Amygdala (tissue), 56 donors: Measurements from ENCODE around the gene BCL11A.
"Not testable (repeated sequence)": the region's sequence is repeated elsewhere in the genome, so short reads cannot be mapped to it uniquely, and the experiment has no call there.

Experiments
- DNase-seq, 56 donors: peaks; one replicate each; lab custom pipeline; 2025; lab: John Stamatoyannopoulos, UW

Gene BCL11A

DNA sequence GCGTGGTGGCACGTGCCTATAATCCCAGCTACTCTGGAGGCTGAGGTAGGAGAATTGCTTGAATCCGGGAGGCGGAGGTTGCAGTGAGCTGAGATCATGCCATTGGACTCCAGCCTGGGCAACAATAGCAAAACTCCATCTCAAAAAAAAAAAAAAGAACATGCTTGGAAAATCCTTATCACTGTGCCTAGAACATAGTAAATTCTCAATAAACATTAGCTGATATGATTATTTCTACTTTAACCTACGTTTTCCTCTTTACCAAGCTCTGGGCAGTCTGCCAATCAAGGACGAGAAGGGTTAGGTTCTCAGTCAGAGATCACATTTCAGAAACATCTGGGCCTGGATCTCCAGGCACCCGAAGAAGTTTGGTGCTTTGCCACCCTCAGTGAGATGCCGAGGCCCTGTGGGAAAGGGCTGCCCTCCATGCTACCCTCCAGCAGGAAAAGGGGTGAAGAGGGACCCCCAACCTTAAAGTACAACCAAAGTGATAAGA lies 107.7 kb downstream of the BCL11A start:
- no peak for DNase-seq

- no peak for DNase-seq
Observed at GRCh38 chr2:60442608-60443007, 110.8 kb downstream of the BCL11A start.

DNA sequence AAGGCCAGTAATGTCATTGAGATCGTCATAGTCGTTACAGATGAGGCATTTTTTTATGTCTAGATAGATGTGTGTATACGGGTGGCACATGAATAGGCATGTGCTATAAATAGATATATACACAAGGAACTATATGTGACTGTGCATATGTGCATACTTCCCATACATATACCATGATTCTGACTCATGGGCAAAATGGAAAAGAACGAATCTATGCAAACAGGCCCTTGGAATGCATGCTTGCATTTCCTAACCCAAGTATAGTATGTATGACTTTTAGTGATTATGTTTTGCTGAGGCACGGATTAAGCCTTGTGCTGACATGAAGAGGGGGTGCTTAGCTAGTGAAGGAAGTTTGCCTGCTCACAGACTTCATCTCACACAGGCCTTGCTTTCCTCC lies 111.7 kb downstream of the BCL11A start:
- no peak for DNase-seq

GRCh38 chr2:60440767-60441163 lies 112.7 kb downstream of the BCL11A start:
- DNase-seq = no peak

- no peak for DNase-seq
Observed at GRCh38 chr2:60440079-60440766, 113.2 kb downstream of the BCL11A start.

GRCh38 chr2:60439219-60439974 lies 114.1 kb downstream of the BCL11A start:
- peak in 12 of 56 donors; percentile 4 to 36 (median 13) for DNase-seq

- DNase-seq = no peak
Observed at GRCh38 chr2:60438653-60439052, 114.8 kb downstream of the BCL11A start.

DNA sequence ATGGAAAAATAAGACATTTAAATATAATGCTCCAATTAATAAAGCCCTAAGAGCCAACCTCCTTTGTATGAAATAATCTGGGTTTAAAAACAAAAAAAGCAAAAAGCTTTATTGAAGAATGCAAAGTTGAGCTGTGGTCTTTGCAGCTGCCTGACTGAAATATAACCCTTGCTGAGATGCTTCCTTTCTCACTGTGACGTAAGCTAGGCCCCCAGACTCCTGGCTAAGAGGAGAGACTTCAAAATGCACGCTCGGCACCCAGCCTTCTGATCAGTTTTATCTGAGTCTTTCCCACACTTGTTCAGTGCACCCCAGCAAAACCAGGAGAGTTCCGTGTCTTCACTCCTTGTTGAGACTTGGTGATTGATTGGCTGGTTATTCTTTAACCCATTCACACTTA lies 115.3 kb downstream of the BCL11A start:
- DNase-seq = no peak

GRCh38 chr2:60437080-60437696 lies 116.3 kb downstream of the BCL11A start:
- DNase-seq = no peak

DNA sequence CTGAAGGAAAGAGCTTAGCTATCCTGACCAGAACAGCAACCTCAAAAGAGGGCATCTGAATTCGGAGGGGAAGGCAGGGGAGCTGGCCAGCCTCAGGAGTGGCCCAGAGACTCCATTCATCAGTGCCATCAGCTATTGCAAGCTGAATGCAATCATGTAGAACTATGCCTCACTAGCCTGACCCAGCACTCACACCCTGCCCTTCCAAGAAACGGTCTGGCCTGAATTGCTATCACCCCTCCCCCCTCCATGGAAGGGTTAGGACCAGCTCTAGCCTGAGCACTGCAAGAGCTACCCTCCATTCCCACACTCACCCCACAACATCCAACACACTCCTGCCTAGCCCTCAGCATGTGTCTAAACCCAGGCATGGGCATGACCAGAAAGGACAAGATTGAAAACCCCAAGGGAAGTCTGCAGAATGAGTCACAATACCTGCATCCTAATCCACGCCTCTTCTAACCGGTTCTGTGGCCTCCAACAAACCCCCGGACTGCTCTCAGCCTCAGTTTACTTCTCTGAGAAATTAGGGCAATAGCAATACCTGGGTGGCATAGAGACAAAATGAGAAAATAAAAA lies 120.3 kb downstream of the BCL11A start:
- DNase-seq = no peak

GRCh38 chr2:60432035-60432601 lies 121.3 kb downstream of the BCL11A start:
- DNase-seq = no peak

DNA sequence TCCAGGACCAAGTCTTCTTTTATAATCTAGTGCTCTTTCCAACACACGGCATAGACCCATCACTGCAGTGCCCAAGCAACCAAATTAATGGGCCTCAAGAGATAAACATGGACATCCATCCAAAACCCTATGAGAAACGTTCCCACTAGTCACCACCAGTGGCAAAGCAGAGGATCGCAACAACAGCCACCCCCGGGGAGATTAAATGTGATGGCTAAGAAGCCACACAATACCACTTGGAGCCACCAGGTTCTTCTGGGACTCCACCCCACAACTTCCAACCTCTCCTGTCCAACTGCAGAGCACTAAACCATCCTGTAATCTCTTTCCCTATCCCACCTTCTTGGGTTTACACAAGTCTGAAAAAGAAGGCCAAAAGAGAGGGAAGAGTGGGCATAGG lies 123.8 kb downstream of the BCL11A start:
- no peak for DNase-seq

DNA sequence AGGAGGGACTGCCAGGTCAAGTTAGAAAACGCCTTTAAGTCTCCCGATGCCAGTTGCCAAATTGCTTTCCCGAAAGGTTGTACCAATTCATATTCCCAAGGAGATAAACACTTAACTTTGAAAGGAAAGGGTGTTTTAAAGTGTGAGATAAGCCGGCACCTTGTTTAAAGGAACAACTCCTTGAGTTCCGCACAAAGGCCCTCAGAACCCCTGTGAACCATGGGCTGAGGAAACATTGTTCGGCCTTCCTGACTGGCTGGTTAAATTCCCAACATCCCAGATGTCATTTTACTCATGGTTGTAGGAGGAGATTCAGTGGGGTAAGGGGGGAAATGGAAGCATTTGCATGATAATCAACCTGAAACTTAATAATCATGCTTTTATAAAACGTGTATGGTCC lies 126.6 kb downstream of the BCL11A start:
- DNase-seq = no peak

- DNase-seq = no peak
Observed at GRCh38 chr2:60426341-60426740, 127.1 kb downstream of the BCL11A start.

GRCh38 chr2:60424233-60424632 lies 129.2 kb downstream of the BCL11A start:
- peak in 1 of 56 donors; percentile 20 for DNase-seq

- DNase-seq = no peak
Observed at GRCh38 chr2:60423505-60423904, 129.9 kb downstream of the BCL11A start.

DNA sequence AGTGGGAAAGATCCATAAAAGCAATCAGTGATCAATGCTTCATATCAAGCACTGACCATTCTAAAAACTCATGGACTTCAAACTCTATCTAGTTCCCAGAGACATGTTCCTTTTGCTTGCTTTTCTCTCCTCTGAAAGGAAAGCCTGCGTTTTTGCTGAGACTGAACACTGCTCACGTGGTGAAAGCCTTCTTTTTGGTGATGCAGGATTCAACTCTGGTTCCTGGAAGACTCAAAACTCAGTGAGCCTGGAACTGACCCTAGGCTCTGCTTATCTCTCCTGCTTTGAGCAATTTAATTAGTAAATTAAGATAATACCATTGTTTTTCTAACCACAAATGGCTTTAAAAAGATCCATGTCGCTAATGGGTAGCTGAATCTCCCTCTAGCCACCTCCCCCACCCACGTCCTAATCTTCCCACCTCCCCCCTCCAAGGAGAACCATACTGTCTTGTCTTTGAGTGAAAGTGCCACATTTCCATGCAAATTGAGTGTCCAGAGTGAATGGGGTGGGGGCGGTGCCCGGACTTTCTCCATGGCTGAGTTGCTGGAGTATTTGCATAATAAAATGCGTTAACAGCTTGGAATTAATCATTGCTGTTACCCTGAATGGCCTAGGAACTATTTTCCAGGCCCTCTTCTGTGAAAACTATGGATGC lies 130.5 kb downstream of the BCL11A start:
- DNase-seq = no peak

DNA sequence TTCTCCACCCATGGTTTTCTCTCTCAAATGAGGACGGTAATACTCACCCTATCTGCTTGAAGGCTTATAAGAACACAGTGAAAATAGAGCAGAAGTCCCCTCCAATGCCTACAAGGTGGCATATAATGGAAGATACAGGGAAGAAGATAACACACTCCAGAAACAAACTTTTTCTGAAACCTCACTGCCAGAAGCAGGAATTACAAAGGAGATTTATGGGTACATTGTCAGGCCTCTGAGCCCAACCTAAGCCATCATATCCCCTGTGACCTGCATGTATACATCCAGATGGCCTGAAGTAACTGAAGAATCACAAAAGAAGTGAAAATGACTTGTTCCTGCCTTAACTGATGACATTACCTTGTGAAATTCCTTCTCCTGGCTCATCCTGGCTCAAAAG lies 136.2 kb downstream of the BCL11A start:
- not testable (repeated sequence) for DNase-seq

- DNase-seq = no peak
Observed at GRCh38 chr2:60416221-60417008, 137.0 kb downstream of the BCL11A start.
